ENCODE results near the gene PTCD2.

DNA sequence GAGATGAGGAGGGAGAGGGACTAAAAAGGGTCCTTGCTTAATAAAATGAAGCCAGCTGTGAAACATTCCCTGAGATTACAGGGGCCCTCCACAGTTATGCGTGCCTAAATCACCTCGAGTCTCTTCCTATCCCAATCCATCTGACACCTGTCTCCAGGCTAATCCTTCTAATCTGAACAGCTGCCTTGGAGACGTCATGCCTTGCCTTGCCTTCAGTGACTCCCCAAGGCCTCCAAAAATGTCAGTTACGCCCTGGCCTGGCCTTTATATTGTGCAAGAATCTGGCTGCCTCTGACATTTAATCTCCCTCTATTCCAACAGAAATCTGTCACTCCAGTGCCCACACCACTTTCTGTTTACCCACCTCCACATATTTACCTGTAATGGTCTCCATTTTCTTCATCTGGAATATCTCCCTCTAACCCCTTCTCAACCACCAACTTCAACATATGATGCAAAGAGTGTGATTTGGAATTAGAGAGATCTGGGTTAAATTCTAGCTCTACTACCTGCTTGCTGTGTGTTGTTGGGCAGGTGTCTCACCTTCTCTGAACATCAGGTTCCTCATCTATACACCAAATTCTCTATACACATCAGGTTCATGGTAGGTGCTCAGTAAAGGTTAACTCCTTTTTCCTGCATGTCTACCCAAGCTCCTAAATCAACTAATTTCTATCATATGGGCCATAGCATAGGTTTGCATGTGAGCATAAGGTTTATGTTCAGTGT is 57.9 kb downstream of the PTCD2 start:
- TF ChIP-seq, protein P1, sequence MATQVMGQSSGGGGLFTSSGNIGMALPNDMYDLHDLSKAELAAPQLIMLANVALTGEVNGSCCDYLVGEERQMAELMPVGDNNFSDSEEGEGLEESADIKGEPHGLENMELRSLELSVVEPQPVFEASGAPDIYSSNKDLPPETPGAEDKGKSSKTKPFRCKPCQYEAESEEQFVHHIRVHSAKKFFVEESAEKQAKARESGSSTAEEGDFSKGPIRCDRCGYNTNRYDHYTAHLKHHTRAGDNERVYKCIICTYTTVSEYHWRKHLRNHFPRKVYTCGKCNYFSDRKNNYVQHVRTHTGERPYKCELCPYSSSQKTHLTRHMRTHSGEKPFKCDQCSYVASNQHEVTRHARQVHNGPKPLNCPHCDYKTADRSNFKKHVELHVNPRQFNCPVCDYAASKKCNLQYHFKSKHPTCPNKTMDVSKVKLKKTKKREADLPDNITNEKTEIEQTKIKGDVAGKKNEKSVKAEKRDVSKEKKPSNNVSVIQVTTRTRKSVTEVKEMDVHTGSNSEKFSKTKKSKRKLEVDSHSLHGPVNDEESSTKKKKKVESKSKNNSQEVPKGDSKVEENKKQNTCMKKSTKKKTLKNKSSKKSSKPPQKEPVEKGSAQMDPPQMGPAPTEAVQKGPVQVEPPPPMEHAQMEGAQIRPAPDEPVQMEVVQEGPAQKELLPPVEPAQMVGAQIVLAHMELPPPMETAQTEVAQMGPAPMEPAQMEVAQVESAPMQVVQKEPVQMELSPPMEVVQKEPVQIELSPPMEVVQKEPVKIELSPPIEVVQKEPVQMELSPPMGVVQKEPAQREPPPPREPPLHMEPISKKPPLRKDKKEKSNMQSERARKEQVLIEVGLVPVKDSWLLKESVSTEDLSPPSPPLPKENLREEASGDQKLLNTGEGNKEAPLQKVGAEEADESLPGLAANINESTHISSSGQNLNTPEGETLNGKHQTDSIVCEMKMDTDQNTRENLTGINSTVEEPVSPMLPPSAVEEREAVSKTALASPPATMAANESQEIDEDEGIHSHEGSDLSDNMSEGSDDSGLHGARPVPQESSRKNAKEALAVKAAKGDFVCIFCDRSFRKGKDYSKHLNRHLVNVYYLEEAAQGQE (IDR thresholded peaks at IDR 0.05; ENCODE audit: insufficient read depth in 1 of 2, low read depth in 2 of 2, low read length in 2 of 2): no peak
- TF ChIP-seq POLR2AphosphoS5 (IDR thresholded peaks at IDR 0.05; ENCODE audit: low read depth, low read length): no peak
- TF ChIP-seq TAF1 (IDR thresholded peaks at IDR 0.05; ENCODE audit: borderline replicate concordance, insufficient read depth, low read length): no peak
- no peak for TF ChIP-seq SIN3A (IDR thresholded peaks at IDR 0.05; ENCODE audit: borderline replicate concordance, insufficient read depth, low read length)
- no peak for TF ChIP-seq FOXP2 (optimal IDR thresholded peaks at IDR 0.05; ENCODE audit: borderline replicate concordance, extremely low read depth, extremely low read length, insufficient read depth)
